Anterior cingulate cortex (tissue), 58 donors: ENCODE results near the gene SMIM17.

Experiments used
- DNase-seq, 58 donors: peaks; one replicate each; lab custom pipeline; 2025; lab: John Stamatoyannopoulos, UW

The SMIM17 gene

GRCh38 chr19:56705939-56706338, 63.0 kb downstream of the SMIM17 start:
- DNase-seq = no peak
